Natural killer cell (primary cell): ENCODE results near the gene PTDSS2. TPM values are rescaled to one million over a fixed set of nuclear protein-coding genes. Genes with fewer than 3 reads are reported as not detected.

Experiments used
- ATAC-seq, 3 donors: fragments of 150-1000 bp in 2 of 3; fragments of 200-7000 bp in 1 of 3; cut with Tn5 transposase; 1 replicate in 1 of 3; 2 replicates in 2 of 3; pipeline ENCODE4 v1.10.0; 2021; ENCODE audit warnings: mild to moderate bottlenecking in 2 of 3, moderate library complexity in 2 of 3
- DNase-seq, 2 donors: peaks; one replicate each; pipeline versions ENCODE4 v3.0.0 to v3.0.0-alpha.2; 2013 to 2021; ENCODE audit warnings: mixed read lengths in 1 of 2
- H3K27ac ChIP-seq: one replicate; pipeline ENCODE4 v1.5.1; 2013; ENCODE audit warnings: mild to moderate bottlenecking, low read length
- H3K27me3 ChIP-seq: one replicate; pipeline ENCODE4 v1.6.1; 2013; ENCODE audit warnings: low read length; ENCODE audit not compliant: control insufficient read depth, insufficient read depth
- H3K36me3 ChIP-seq: one replicate; pipeline ENCODE4 v1.6.1; 2013; ENCODE audit warnings: low read length; ENCODE audit not compliant: control insufficient read depth, insufficient read depth
- H3K4me1 ChIP-seq: one replicate; pipeline ENCODE4 v1.6.1; 2013; ENCODE audit warnings: low read length; ENCODE audit not compliant: control insufficient read depth, insufficient read depth
- H3K4me3 ChIP-seq: one replicate; pipeline ENCODE4 v1.5.1; 2013; ENCODE audit warnings: low read length
- H3K9me3 ChIP-seq: one replicate; pipeline ENCODE4 v1.6.1; 2013; ENCODE audit warnings: low read length; ENCODE audit not compliant: control insufficient read depth, insufficient read depth
- H3K27ac Mint-ChIP-seq, 2 donors: one replicate each; pipeline ENCODE4 v1.8.0; 2022; ENCODE audit warnings: mild to moderate bottlenecking in 2 of 2, mixed read lengths in 2 of 2, moderate library complexity in 1 of 2
- H3K27me3 Mint-ChIP-seq, 2 donors: one replicate each; pipeline ENCODE4 v1.8.0; 2022; ENCODE audit warnings: low read depth in 2 of 2, mixed read lengths in 2 of 2
- H3K36me3 Mint-ChIP-seq: one replicate; pipeline ENCODE4 v1.8.0; 2022; ENCODE audit warnings: mixed read lengths
- H3K4me1 Mint-ChIP-seq, 2 donors: one replicate each; pipeline ENCODE4 v1.8.0; 2022; ENCODE audit warnings: mixed read lengths in 2 of 2
- H3K4me3 Mint-ChIP-seq: one replicate; pipeline ENCODE4 v1.8.0; 2022; ENCODE audit warnings: mild to moderate bottlenecking, moderate library complexity, mixed read lengths
- H3K9me3 Mint-ChIP-seq, 2 donors: one replicate each; pipeline ENCODE4 v1.8.0; 2022; ENCODE audit warnings: mixed read lengths in 2 of 2
- CTCF ChIP-seq: fragments of 200-600 bp; IDR thresholded peaks from one replicate; pipeline ENCODE4 v1.8.0; 2022; ENCODE audit warnings: antibody characterized with exemption
- WGBS: methylation state at CpG from one replicate; pipeline ENCODE4 v1.1.7; 2013; ENCODE audit warnings: missing lambda C conversion rate; ENCODE audit not compliant: insufficient coverage; 5-methylcytosine and 5-hydroxymethylcytosine counted together
- intact Hi-C: fragments of 100-400 bp; cut with micrococcal nuclease; formaldehyde crosslinking; loops from one replicate; pipeline ENCODE4 v1.14.2; 2022
- total RNA-seq, 4 donors: library from RNA; stranded (reverse); fragments of 120-200 nt in 1 of 4; gene quantifications; one replicate each; pipeline versions ENCODE4 v1.2.3 to v1.2.4, GENCODE V29; 2013 to 2022

The PTDSS2 gene
- total RNA-seq, 3 donors from 2014 or later (not counting 1 experiment from before 2014, with no cell fraction given) = 21.5 to 25.1 (median 23.4) TPM

DNA sequence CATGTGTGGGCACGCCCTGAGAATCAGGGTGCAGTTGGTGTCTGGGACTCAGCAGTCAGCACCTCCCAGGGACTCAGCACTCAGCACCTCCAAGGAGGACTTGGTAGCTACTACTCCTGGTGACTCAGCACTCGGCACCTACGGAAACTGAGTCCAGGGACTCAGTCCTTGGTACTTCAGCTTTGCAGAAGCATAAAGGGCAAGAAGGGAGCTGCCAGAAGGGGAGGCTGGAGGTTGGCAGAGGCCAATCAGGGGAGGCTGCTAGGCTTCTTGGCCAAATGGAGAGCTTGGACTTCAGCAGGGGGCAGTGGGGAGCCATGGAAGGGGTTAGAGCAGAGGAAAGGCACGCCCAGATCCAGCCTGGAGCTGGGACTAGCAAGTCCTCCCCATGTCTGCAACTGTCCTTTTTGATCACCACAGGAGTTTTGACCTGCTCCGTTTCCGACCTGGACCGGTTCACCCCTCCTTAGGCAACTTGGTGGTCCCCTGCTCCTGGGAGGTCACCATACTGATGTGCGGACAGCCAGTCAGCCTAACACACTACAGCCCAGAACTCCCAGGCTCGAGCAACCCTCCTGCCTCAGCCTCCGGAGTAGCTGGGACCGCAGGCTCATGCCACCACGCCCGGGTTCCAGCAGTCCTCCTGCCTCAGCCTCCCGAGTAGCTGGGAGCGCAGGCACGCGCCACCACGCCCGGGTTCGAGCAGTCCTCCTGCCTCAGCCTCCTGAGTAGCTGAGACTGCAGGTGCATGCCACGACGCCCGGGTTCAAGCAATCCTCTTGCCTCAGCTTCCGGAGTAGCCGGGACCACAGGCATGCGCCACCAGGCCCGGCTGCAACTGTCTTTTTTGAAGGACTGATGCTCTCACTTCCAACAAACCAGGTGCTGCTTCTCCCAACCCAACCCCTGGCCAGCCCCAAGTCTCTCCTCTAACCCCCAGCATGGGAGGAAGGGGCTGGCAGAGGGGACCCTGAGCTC, 9.7 kb upstream of the PTDSS2 start:
- H3K27me3 ChIP-seq = no peaks in the 10 kb centered on the region
- 97% methylated on average over 27 of the region's 27 CpGs for WGBS
- H3K27ac Mint-ChIP-seq = peak overlapping the region in 1 of 2 donors; percentile 52
- H3K36me3 Mint-ChIP-seq = no peaks in the 10 kb centered on the region
- H3K9me3 Mint-ChIP-seq = no peaks in the 10 kb centered on the region
- peaks cover 0 to 3% of the 10 kb centered on the region in 2 donors for H3K27me3 Mint-ChIP-seq
- ATAC-seq (no peak), DNase-seq (no peak)
- no peaks in the 10 kb centered on the region for H3K36me3 ChIP-seq
- H3K27ac ChIP-seq = no peak overlapping the region
- no peaks in the 10 kb centered on the region for H3K9me3 ChIP-seq
- H3K4me1 ChIP-seq = peaks cover 40% of the 10 kb centered on the region
- no peak overlapping the region for H3K4me3 Mint-ChIP-seq
- H3K4me1 Mint-ChIP-seq = peaks cover 5 to 12% of the 10 kb centered on the region in 2 donors
- TF ChIP-seq CTCF = no peak
- H3K4me3 ChIP-seq = no peak overlapping the region
- intact Hi-C loops = no loop called here

DNA sequence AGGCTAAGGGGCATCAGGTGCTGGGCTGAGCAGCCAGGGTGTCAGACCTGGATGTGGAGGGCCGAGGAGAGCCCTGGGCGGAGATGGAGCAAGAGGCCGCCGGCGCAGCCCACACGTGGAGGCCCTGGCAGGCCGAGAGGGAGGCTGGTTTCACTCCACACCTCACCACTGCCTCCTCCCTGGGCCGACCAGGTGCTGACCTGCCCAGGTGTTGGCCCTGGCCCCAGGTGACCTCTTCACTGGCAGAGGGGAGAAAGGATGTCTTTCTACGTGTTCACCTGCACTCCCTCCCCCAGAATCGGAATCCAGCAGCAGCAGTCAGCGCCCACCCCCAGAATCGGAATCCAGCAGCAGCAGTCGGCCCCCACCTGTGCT, 9.0 kb upstream of the PTDSS2 start:
- H3K36me3 ChIP-seq = no peaks in the 10 kb centered on the region
- intact Hi-C loops = no loop called here
- H3K9me3 ChIP-seq = no peaks in the 10 kb centered on the region
- H3K36me3 Mint-ChIP-seq = no peaks in the 10 kb centered on the region
- ATAC-seq (no peak), DNase-seq (no peak)
- TF ChIP-seq CTCF = no peak
- H3K4me3 ChIP-seq = no peak overlapping the region
- H3K4me1 Mint-ChIP-seq = peaks cover 5 to 12% of the 10 kb centered on the region in 2 donors
- peaks cover 40% of the 10 kb centered on the region for H3K4me1 ChIP-seq
- H3K4me3 Mint-ChIP-seq = no peak overlapping the region
- H3K27me3 Mint-ChIP-seq = peaks cover 0 to 3% of the 10 kb centered on the region in 2 donors
- H3K9me3 Mint-ChIP-seq = no peaks in the 10 kb centered on the region
- no peaks in the 10 kb centered on the region for H3K27me3 ChIP-seq
- H3K27ac ChIP-seq = no peak overlapping the region
- peak overlapping the region in 1 of 2 donors; percentile 52 for H3K27ac Mint-ChIP-seq
- WGBS = 91% methylated on average over 12 of the region's 13 CpGs

DNA sequence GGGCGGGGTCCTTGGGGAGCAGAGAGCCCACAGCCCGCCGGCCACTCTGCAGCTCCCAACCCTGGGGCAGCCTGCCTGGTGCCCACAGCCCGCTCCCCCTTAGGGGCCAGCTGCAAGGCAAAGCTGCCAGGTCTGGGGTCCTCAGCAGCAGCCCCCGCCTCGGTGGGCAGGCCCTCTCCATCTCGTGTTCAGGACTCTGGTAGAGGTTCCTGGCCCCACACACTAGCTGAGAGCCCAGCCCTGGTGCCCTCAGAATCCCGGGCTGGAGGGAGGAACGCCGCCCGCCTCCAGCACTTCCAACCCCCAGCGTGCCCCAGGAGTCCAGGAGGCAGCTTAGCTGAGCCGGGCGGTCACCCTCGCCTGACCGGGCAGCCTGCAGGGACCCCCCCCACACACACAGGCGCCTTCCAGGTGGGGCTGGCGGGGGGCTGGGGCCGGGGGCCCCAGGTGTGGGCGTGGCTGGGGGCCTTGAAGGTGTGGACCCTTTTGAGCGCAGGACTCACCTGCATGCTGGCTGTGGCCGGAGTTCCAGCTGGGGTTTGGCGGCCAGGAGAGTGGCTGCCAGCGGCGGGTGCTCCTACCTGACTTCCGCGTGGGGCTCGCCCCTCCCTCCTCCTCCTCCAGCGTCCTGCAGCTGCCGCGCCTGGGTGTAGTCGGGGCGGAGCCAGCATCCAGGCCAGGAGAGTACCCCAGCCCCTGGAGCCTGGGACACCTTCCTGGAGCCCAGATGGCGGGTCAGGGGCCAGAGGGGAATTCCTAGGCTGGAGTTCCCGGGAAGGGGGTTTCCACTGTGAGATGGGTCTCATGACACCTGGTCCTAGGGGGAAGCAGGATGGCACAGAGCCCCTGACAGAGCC, 8.4 kb upstream of the PTDSS2 start, which contains the start of gene ANO9:
ANO9 (minus strand) TSS at position 594 of the 857 bp plus-strand sequence; CDS start at position 509, 85 bp downstream.
- intact Hi-C loops = no loop called here
- WGBS = 23% methylated on average over 35 of the region's 35 CpGs
- ATAC-seq = peak; percentile 45 to 86 (median 78)
- no peak within 1 kb of the TSS for H3K4me3 Mint-ChIP-seq
- no peak for TF ChIP-seq CTCF
- H3K4me1 ChIP-seq = peaks cover 40% of the 10 kb centered on the region
- H3K27me3 ChIP-seq = no peaks in the 10 kb centered on the region
- H3K36me3 Mint-ChIP-seq = no peaks in the 10 kb centered on the region
- peaks cover 0 to 3% of the 10 kb centered on the region in 2 donors for H3K27me3 Mint-ChIP-seq
- H3K9me3 Mint-ChIP-seq = no peaks in the 10 kb centered on the region
- H3K9me3 ChIP-seq = no peaks in the 10 kb centered on the region
- no peak within 1 kb of the TSS for H3K27ac ChIP-seq
- peaks cover 5 to 12% of the 10 kb centered on the region in 2 donors for H3K4me1 Mint-ChIP-seq
- H3K36me3 ChIP-seq = no peaks in the 10 kb centered on the region
- H3K4me3 ChIP-seq = peak within 1 kb of the TSS; percentile 8
- peak in 1 of 2 donors; percentile 80 for DNase-seq
- peak within 1 kb of the TSS in 1 of 2 donors; percentile 52 for H3K27ac Mint-ChIP-seq
